ENCODE results near the gene SIMC1.

SIMC1 gene

GRCh38 chr5:176317534-176318374 is 79.5 kb downstream of the SIMC1 start:
- no peak for DNase-seq

GRCh38 chr5:176319827-176320554 is 81.8 kb downstream of the SIMC1 start:
- no peak for DNase-seq

- no peak for DNase-seq
Measured at GRCh38 chr5:176320577-176320976, 82.4 kb downstream of the SIMC1 start.

- no peak for DNase-seq
Measured at GRCh38 chr5:176334031-176334770, 96.0 kb downstream of the SIMC1 start.

GRCh38 chr5:176337913-176338312 is 99.7 kb downstream of the SIMC1 start:
- no peak for DNase-seq

- no peak for DNase-seq
Measured at GRCh38 chr5:176339304-176339703, 101.1 kb downstream of the SIMC1 start.

- DNase-seq = no peak
Measured at GRCh38 chr5:176341325-176342157, 103.3 kb downstream of the SIMC1 start.

- no peak for DNase-seq
Measured at GRCh38 chr5:176342158-176342483, 103.9 kb downstream of the SIMC1 start.

- DNase-seq = no peak
Measured at GRCh38 chr5:176342766-176343458, 104.7 kb downstream of the SIMC1 start.

GRCh38 chr5:176350416-176350815 is 112.2 kb downstream of the SIMC1 start:
- DNase-seq = no peak

GRCh38 chr5:176352116-176352878 is 114.1 kb downstream of the SIMC1 start:
- DNase-seq = no peak

GRCh38 chr5:176353533-176353932 is 115.3 kb downstream of the SIMC1 start:
- DNase-seq = no peak

GRCh38 chr5:176355400-176356178 is 117.4 kb downstream of the SIMC1 start:
- DNase-seq = no peak

GRCh38 chr5:176356179-176356566 is 117.9 kb downstream of the SIMC1 start:
- no peak for DNase-seq

- no peak for DNase-seq
Measured at GRCh38 chr5:176359658-176360057, 121.4 kb downstream of the SIMC1 start.

GRCh38 chr5:176360894-176361436 is 122.7 kb downstream of the SIMC1 start:
- DNase-seq = peak; percentile 13

- DNase-seq = peak; percentile 66
Measured at GRCh38 chr5:176361437-176362232, 123.4 kb downstream of the SIMC1 start, which contains the start of gene KIAA1191. TSS of gene KIAA1191 (minus strand) at chr5:176361764. CDS start at chr5:176359508, 2,256 bp downstream.

- no peak for DNase-seq
Measured at GRCh38 chr5:176362233-176362490, 123.9 kb downstream of the SIMC1 start.

GRCh38 chr5:176364765-176365350 is 126.6 kb downstream of the SIMC1 start:
- DNase-seq = no peak
